Sigmoid colon (tissue), 7 donors: Measurements from ENCODE around the gene CCNYL1. TPM values are rescaled to one million over a fixed set of nuclear protein-coding genes. Genes with fewer than 3 reads are reported as not detected.
"Not testable (repeated sequence)": the region's sequence is repeated elsewhere in the genome, so short reads cannot be mapped to it uniquely, and the experiment has no call there.

Source experiments
- DNase-seq: peaks from one replicate; pipeline ENCODE4 v3.0.0-alpha.2; 2019
- H3K27ac ChIP-seq, 4 donors: fragments of 200-600 bp; sonication (generic); one replicate each; pipeline ENCODE4 v1.5.1; 2016 to 2019; ENCODE audit warnings: mild to moderate bottlenecking in 1 of 4
- H3K27me3 ChIP-seq, 3 donors: fragments of 200-600 bp; sonication (generic); one replicate each; pipeline ENCODE4 v1.5.1; 2019; ENCODE audit warnings: mild to moderate bottlenecking in 1 of 3
- H3K36me3 ChIP-seq, 4 donors: fragments of 200-600 bp; sonication (generic); one replicate each; pipeline ENCODE4 v1.5.1; 2016 to 2019
- H3K4me1 ChIP-seq, 4 donors: fragments of 200-600 bp; sonication (generic); one replicate each; pipeline ENCODE4 v1.5.1; 2017 to 2019
- H3K4me3 ChIP-seq, 4 donors: fragments of 200-600 bp; sonication (generic); one replicate each; pipeline ENCODE4 v1.5.1; 2017 to 2019; ENCODE audit warnings: mild to moderate bottlenecking in 2 of 4, moderate library complexity in 1 of 4
- H3K9me3 ChIP-seq, 4 donors: fragments of 200-600 bp in 3 of 4; sonication (generic) in 3 of 4; one replicate each; pipeline versions ENCODE4 v1.5.1 to v1.6.1; 2013 to 2019
- EP300 ChIP-seq, 4 donors: sonication (generic); formaldehyde crosslinking; IDR thresholded peaks; one replicate each; pipeline ENCODE4 v1.6.1; 2017; ENCODE audit warnings: antibody characterized with exemption in 4 of 4
- POLR2A ChIP-seq, 2 donors: fragments of 450-650 bp; IDR thresholded peaks; one replicate each; pipeline ENCODE4 v1.6.1; 2016; ENCODE audit warnings: antibody characterized with exemption in 2 of 2, mild to moderate bottlenecking in 2 of 2, moderate library complexity in 2 of 2
- POLR2AphosphoS5 ChIP-seq, 4 donors: sonication (generic); formaldehyde crosslinking; IDR thresholded peaks; one replicate each; pipeline ENCODE4 v1.6.1; 2017; ENCODE audit warnings: antibody characterized with exemption in 4 of 4
- WGBS, 2 donors: extraction: QIAGEN DNeasy Blood & Tissue Kit; methylation state at CpG; one replicate each; pipeline ENCODE4 v1.1.7; 2013; 5-methylcytosine and 5-hydroxymethylcytosine counted together
- intact Hi-C: fragments of 100-400 bp; cut with DNase I; formaldehyde crosslinking; loops from one replicate; pipeline ENCODE4 v1.15.1; 2023
- polyA plus RNA-seq, 3 donors: library from polyadenylated mRNA; stranded (reverse); fragments of 200-250 nt; gene quantifications; one replicate each; pipeline ENCODE4 v1.2.3, GENCODE V29; 2013
- total RNA-seq, 4 donors: library from RNA; depleted of rRNA; stranded (reverse); fragments of >200 nt; gene quantifications; one replicate each; pipeline ENCODE4 v1.1.0, GENCODE V29; 2016
- TF ChIP-seq, protein P1 (sequence below), 4 experiments: fragments of 450-650 bp in 3 of 4; fragments of 200-600 bp in 1 of 4; IDR thresholded peaks; one replicate each; pipeline ENCODE4 v1.5.1; 2016 to 2019; ENCODE audit warnings: antibody characterized with exemption in 4 of 4, mild to moderate bottlenecking in 3 of 4, moderate library complexity in 2 of 4
- donor health status: healthy with polysubstance abuse.
- donor health status: Bipolar disorder and iron deficiency.
- donor health status: healthy.

CCNYL1 gene
- total and polyA plus RNA-seq, 7 donors = 9.2 to 49.5 (median 17.8) TPM

DNA sequence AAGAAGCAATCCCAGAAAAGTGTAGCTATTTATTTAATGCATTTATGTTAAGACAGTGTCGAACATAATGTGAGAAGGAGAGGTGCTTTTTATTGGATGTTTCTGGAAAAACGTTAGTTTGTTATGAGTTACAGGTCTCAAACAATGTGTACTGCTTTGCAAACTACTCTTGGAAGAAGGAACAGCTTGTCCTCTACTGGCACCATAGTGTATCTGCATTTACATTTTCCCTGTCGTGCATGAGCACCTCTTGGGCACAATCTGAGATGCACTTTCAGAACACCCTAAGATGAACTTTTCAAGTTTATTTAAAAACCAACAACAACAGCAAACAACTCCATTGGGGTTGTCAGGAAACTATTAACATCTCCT is 22.8 kb downstream of the CCNYL1 start:
- Histone ChIP-seq H3K27me3 (no peaks in the 10 kb centered on the region), H3K4me1 (no peaks in the 10 kb centered on the region), H3K27ac (no peak overlapping the region), H3K9me3 (no peaks in the 10 kb centered on the region), H3K4me3 (no peak overlapping the region), H3K36me3 (peaks cover 0 to 9% (median 0%) of the 10 kb centered on the region in 4 donors)
- no peak for DNase-seq
- TF ChIP-seq, protein P1, sequence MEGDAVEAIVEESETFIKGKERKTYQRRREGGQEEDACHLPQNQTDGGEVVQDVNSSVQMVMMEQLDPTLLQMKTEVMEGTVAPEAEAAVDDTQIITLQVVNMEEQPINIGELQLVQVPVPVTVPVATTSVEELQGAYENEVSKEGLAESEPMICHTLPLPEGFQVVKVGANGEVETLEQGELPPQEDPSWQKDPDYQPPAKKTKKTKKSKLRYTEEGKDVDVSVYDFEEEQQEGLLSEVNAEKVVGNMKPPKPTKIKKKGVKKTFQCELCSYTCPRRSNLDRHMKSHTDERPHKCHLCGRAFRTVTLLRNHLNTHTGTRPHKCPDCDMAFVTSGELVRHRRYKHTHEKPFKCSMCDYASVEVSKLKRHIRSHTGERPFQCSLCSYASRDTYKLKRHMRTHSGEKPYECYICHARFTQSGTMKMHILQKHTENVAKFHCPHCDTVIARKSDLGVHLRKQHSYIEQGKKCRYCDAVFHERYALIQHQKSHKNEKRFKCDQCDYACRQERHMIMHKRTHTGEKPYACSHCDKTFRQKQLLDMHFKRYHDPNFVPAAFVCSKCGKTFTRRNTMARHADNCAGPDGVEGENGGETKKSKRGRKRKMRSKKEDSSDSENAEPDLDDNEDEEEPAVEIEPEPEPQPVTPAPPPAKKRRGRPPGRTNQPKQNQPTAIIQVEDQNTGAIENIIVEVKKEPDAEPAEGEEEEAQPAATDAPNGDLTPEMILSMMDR (IDR thresholded peaks at IDR 0.05) = peak in 3 of 4 experiments; percentile 10 to 21 (median 18)
- TF ChIP-seq EP300 (IDR thresholded peaks at IDR 0.05) = no peak
- no peak for TF ChIP-seq POLR2A (IDR thresholded peaks at IDR 0.05)
- no peak for TF ChIP-seq POLR2AphosphoS5 (IDR thresholded peaks at IDR 0.05)
- intact Hi-C loops = no loop called here
- WGBS, 2 donors = 12 to 41% methylated on average over 3 of the region's 3 CpGs

- TF ChIP-seq EP300 (IDR thresholded peaks at IDR 0.05) = no peak
- no peak for TF ChIP-seq POLR2AphosphoS5 (IDR thresholded peaks at IDR 0.05)
- TF ChIP-seq, protein P1 (IDR thresholded peaks at IDR 0.05) = no peak
- TF ChIP-seq POLR2A (IDR thresholded peaks at IDR 0.05) = no peak
- DNase-seq = no peak
- Histone ChIP-seq H3K27me3 (no peaks in the 10 kb centered on the region), H3K36me3 (peaks cover 0 to 7% (median 0%) of the 10 kb centered on the region in 4 donors), H3K4me1 (no peaks in the 10 kb centered on the region), H3K4me3 (no peak overlapping the region), H3K9me3 (no peaks in the 10 kb centered on the region), H3K27ac (no peak overlapping the region)
- intact Hi-C loops = no loop called here
- 42 to 77% methylated on average over 4 of the region's 4 CpGs for WGBS, 2 donors
Observed at GRCh38 chr2:207734636-207735512, 23.4 kb downstream of the CCNYL1 start.

DNA sequence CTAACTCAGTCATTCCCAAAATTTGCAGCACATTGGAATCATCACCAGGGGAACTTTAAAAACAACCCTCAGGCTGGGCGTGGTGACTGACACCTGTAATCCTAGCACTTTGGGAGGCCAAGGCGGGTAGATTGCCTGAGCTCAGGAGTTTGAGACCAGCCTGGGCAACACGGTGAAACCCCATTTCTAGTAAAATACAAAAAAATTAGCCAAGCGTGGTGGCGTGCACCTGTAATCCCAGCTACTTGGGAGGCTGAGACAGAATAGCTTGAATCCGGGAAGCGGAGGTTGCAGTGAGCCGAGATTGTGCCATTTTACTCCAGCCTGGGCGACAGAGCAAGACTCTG is 24.0 kb downstream of the CCNYL1 start:
- intact Hi-C loops, H3K27ac ChIP-seq: not testable (repeated sequence)
- WGBS, 2 donors = 92% methylated on average over 9 of the region's 9 CpGs

DNA sequence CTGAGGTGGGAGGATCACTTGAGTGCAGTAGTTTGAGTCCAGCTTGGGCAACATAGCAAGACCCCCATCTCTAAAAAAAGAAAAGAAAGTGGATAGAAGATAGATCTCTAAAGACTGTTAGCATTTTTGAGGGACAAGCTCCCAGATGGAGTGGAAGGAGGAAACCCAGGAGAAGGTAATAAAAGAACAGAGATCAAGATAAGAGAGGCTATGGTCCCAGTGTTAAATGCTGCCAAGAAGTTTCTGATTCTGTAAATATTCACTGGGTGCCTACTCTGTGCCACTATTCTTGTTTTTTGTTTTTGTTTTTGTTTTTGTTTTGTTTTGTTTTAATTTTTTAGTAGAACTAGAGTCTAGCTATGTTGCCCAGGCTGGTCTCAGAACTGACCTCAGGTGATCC is 32.1 kb downstream of the CCNYL1 start:
- H3K27ac ChIP-seq = no peak overlapping the region
- intact Hi-C loops = no loop called here
- H3K27me3 ChIP-seq = no peaks in the 10 kb centered on the region
- no peak overlapping the region for H3K4me3 ChIP-seq
- H3K4me1 ChIP-seq = no peaks in the 10 kb centered on the region
- no peak for DNase-seq
- peaks cover 0 to 15% (median 0%) of the 10 kb centered on the region in 4 donors for H3K36me3 ChIP-seq
- H3K9me3 ChIP-seq = no peaks in the 10 kb centered on the region
- TF ChIP-seq EP300 (IDR thresholded peaks at IDR 0.05) = no peak
- TF ChIP-seq, protein P1 (IDR thresholded peaks at IDR 0.05) = no peak
- no peak for TF ChIP-seq POLR2A (IDR thresholded peaks at IDR 0.05)
- no peak for TF ChIP-seq POLR2AphosphoS5 (IDR thresholded peaks at IDR 0.05)

More for the DNA sequence above, 24.0 kb downstream of the CCNYL1 start:
- not testable (repeated sequence) for DNase-seq, H3K36me3 ChIP-seq, H3K4me1 ChIP-seq, H3K9me3 ChIP-seq, H3K4me3 ChIP-seq, H3K27me3 ChIP-seq

- Histone ChIP-seq H3K27ac (no peak overlapping the region), H3K36me3 (peaks cover 0 to 15% (median 0%) of the 10 kb centered on the region in 4 donors), H3K9me3 (no peaks in the 10 kb centered on the region), H3K27me3 (no peaks in the 10 kb centered on the region), H3K4me3 (no peak overlapping the region), H3K4me1 (no peaks in the 10 kb centered on the region)
- TF ChIP-seq POLR2AphosphoS5 (IDR thresholded peaks at IDR 0.05) (no peak), POLR2A (IDR thresholded peaks at IDR 0.05) (no peak), EP300 (IDR thresholded peaks at IDR 0.05) (no peak)
- TF ChIP-seq, protein P1 (IDR thresholded peaks at IDR 0.05) = no peak
- no peak for DNase-seq
- intact Hi-C loops = no loop called here
- 63 to 87% methylated on average over 2 of the region's 2 CpGs for WGBS, 2 donors
Observed at GRCh38 chr2:207744050-207744449, 32.6 kb downstream of the CCNYL1 start.
